GM18867 (cell line): ENCODE results near the gene GPR87.

ENCODE experiments used
- ATAC-seq: cut with Tn5 transposase; IDR thresholded peaks from one replicate; pipeline ENCODE4 v1.9.1; 2021; ENCODE audit warnings: mild to moderate bottlenecking, moderate library complexity; ENCODE audit not compliant: unreplicated experiment

The GPR87 gene

DNA sequence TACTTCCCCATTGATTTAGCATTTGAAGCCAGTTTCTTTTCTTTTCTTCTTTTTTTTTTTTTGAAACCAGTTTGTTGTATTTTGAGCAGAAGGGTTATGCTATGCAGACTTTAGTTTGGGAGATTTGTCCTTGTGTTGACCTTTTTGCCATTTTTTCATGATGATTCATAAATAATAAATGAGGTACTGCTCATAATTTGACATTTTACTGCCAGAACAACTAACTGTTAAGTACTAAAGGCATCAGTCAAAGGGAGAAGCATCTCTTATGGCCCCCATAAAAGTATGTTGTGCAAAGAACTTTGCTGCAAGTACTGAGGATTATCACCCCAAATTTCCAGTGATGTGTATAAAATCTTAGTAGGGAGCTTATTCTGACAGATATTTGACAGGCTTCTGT lies 1.7 kb upstream of the GPR87 start:
- ATAC-seq, result no peak

DNA sequence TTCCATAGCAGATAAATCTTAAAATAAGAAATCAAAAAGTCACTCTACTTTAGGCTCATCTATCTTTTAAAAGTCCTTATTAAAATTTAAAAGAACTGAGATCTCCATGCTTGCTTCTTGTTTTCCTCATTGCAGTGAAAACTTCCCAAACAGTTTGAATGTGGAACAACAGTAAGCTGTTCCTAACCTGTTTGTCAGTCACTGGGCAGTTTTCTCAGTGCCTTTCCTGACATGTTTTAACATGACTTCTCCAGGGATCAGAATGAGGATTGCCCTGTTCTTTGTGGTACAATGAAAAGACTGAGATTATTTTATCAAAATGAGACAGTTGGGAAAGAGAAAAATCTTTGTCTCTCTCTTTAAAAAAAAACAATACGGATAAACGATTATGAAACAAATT lies 774 bp downstream of the GPR87 start:
- ATAC-seq, result no peak

DNA sequence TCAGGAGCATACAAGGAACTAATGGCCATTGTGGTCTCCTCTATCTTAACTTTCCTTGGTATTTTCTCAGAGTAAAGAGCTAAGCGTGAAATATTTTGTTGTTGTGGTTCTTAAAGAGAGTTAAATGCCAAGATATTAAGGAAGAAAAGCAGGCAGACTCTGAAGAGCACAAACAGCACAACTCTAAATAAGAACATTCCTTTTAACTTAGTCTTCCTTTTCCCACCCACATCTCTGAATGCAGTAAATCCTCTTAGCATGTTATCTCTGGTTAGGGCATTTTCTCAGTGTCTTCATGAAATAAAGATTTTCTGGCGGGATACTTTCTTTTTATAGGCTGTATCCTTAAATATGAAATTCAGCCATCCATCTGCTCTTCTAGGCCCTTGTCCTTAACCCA lies 1.5 kb downstream of the GPR87 start:
- no peak for ATAC-seq

DNA sequence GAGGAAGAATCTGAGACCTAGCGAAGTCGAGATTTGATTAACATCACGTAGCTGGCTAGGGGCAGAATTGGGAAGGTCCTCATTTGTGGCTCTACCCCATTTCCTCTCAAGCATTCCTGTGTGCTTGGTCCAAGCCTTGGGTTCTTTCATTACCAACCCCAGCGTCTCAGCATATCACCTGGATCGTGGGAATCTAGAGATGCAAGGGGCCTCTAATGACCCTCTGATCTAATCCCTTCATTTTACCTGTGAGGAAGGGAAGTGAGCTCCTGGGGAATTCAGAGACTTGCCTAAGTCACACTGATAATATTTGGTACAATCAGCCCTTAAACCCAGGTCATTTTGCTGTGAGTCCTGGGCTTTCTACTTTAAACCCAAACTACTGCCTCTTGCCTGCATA lies 2.0 kb downstream of the GPR87 start:
- ATAC-seq, result no peak

DNA sequence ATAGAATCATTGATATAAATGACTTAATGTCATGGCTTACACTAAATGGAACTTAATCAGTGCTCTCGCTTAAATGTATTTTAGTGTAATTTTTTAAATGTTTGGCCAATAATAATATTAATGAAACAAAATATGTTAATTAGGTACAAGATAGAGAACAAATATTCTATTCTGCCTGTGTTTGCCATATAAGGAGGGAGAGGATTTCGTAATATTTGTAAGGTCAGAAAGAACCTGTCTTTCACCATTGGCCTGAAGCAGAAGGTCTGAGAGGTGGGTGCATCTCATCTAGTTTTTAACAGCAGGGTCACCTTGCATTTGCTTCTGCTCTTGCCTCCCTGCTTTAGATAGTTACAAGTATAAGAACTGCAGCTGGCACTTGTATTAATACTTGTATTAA lies 2.5 kb downstream of the GPR87 start:
- ATAC-seq, result no peak

DNA sequence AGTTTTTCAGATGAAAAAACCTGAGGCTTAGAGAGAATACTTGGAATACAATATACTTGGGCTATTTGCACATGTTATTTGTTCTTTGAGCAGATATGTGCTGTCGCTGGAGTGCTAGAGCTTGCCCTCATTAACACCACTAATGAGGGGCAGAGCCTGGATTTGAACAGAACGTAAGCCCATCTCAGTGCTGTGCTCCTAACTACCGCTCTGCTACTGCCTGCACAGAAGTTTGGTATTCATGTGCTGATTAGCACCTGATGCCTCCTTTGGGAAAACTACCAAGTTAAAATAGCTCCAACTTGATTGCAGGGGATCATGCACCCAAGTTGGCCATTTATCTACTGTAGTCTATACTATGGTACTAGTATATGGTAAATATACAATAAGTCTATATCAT lies 3.6 kb downstream of the GPR87 start:
- no peak for ATAC-seq

DNA sequence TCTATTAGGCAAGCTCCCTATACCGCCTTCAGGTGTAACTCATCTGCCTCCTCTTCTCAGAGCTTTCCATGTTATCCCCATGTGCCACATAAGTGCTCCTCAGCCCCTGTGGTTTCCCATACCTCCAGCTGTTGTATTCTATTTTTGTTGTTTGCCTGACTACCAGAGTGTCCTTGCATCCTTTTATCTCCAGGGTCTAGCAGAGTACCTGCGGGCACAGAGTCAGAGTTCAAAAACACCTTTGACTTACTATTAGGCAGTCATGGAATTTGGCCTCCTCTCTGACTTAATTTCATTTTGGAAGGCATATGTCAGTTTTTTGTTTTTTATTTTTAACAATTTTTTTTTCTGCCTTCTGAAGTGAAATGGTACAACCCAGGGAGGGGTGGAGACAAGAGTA lies 7.1 kb downstream of the GPR87 start:
- no peak for ATAC-seq

DNA sequence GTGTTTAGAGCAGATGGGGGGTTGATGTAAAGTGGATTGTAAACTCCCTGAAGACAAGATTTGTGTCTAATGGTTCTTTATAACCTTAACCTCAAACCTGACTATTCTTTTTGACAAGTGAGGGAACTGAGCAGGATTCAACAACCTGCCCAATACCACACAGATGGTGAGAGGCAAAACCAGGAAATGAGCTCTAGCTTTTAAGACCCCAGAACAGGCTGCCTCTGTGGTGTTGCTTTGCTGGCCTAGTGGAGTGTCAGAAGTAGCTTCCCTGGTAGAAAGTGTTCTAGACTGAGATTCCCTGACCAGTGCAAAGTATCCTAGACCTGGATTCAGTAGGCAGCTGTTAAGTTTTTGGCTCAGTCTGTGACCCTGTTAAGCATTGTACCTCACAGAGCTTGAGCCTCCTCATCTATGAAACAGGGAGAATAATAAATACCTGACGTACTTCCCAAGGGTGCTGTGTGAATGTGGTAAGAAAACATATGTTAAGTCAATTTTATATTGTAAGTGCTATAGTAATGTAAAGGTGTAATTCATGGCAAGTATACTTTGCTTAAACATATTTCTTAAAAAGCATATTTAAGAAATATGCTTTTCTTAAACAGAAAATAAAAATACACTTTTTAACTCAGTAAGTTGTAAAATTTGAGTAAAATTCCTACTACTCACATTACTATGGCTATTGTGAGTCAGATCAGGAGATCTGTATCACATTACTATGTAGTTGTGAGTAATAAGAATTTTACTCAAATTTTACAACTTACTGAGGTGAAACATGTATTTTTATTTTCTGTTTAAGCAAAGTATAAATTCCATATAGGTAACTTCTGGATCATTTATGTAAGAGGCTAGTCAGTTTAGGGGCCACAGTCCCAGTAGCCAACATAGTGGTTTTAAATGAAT lies 8.8 kb downstream of the GPR87 start:
- ATAC-seq, result no peak

DNA sequence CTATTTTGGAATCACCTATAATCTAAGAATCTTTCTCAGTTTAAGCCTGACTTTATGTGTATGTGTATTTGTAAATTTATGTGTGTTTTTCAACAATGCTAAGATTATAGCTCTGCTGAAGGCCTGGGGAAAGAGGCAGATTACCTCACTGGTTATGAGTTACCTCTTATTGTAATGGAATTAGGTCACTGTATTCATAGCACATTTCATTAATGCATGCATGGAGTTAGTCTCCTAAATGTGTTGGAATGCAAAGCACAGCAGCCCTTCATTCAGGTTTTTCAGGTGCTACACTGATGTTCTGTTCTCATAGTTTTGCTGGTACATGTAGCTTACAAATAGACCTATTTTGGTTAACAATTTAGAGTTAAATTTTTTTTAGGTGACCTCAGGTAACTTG lies 9.5 kb downstream of the GPR87 start:
- no peak for ATAC-seq

DNA sequence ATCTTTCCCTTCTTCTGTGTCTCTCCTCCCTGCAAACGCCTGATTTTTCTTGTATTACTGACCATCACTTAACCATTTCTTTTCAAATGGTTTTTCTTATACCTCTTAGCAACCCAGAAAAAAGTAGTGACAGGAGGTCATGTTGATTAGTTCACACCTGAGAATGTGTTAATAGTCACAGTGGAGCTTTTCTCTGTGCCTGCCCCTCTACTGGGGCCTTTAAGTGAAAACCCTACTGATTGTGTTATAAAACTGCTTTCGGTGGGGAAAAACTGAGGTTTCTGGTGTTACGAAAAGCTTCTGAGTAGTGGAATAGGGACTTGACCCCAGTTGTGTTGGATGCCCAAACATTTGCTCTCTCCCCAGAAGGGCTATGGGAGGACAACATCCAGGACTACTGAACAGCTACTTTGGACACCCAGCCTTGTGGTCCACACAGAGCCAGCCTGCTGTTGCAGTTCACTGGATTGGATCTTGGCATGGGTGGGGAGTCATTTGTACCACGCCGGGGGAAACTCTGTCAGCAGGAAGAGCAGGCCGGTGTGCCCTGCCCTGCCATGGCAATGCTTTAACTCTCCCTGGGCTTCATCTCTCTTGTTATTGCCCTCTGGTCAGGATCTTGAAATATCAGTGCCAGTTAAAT lies 10.3 kb downstream of the GPR87 start:
- ATAC-seq, result no peak

DNA sequence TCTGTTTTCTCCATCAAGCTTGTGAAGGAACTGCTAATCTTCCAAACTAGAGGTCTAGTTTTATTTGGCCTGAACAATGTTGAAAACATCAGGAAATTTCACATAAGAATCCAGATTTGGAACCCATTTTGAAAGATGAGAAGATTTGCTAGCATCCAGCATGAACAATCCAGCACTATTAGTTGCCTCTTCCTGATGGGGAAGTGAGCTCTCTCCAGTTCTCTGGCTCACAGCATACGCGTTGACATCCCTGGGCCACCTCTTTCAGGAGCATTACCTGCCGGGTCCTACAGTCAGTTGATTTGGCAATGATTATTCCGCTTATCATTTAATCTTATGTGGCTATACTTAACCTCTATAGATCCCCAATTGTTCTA lies 10.9 kb downstream of the GPR87 start:
- ATAC-seq, result no peak

DNA sequence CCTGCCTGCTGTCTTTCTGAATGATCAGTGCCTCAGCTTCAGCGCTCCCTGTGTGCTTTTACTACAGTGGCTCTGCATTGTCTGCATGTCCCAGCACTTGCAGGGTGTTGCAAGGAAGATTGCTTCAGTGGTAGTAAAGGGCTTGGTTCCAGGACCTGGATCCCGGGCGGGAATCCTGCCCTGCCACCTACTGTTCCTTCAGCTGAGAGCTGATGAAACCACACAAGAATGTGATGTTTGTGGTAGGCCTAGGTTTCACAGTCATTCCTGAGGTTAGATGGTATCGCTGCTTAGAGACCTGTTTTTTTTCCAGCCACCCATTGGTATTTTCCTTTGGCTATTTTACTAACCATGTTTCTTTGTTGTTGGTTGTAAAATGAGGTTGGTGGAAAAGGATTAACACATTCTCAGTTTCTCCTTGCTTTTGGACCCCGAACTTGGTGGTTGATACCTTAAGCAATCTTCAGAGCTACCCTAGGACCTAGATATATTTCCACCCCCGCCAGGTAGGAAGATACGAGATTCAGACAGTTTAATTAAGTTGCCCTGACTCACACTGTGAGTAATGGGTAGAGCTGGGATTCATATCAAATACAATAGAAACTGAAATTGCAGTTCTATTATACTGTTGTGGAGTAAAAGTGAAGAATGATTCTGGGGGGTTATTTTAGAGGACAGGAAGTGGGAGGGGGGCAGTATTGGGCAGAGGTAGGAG lies 11.4 kb downstream of the GPR87 start:
- no peak for ATAC-seq

DNA sequence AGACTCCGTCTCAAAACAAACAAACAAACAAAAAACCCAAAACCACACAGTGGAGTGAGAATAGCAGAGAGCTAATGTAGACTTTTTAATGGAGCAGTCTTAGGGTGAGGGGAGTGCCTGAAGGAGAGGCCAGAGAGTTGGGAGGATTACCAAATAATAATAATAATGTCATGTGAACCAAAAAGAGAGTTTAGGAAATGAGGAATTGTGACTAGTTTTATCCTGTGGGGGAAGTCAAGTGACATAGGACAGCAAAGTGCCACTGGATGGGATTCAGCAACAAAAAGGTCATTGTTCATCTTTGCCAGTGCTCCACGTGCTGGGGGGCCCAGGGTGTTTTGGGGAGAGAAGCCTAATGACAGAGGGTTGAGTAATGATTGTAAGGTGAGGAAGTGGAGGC lies 12.9 kb downstream of the GPR87 start:
- no peak for ATAC-seq

DNA sequence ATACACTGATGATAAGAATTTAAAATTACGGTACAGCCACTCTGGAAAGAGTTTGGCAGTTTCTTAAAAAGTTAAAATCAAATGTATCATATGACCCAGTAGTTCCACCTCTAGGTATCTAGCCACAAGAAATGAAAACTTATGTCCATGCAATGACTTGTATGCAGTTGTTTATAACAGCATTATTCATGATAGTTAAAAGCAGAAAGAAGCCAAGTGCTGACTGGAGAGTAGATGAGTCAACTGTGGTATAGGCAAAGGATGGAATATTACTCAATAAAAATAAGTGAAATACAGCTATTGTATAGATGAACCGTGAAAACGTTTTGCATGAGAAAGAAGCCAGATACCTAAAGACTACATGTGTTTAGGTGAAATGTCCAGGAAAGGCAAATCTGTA lies 14.8 kb downstream of the GPR87 start:
- no peak for ATAC-seq

DNA sequence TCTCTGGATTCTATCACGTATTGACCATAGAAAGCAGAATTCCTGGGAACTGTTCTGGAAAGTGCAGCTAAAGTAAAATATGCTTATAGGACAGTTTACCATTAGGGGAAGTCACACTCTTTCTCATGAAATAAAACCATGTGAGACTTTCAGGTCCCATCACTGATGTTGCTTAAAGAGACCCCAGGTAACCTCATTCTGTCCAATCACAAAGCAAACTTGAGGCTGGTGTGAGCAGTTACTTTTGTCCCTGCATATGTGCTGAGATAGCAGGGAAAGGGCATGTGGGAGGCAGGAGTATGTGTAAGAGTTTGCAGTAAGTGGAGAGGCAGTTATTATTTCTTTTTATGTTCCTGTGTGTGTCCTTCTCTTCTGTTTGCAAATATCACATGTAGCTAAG lies 16.1 kb downstream of the GPR87 start:
- no peak for ATAC-seq

DNA sequence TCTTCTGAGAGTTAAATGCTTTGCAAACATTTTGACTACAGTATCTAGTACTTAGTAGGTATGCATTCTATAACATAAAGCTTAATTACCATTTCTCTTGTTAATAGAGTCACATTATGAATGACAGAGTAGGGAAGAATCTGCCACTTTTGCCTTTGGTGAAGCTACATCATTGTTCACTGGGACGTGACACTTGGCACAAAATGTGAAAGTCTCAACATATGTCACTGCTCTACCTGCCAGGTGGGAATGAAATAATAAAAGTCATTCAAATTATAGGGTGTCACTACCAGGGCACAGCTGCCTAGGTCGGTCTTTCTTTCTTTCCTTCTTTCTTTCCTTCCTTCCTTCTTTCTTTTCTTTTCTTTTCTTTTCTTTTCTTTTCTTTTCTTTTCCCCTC lies 17.6 kb downstream of the GPR87 start:
- no peak for ATAC-seq

DNA sequence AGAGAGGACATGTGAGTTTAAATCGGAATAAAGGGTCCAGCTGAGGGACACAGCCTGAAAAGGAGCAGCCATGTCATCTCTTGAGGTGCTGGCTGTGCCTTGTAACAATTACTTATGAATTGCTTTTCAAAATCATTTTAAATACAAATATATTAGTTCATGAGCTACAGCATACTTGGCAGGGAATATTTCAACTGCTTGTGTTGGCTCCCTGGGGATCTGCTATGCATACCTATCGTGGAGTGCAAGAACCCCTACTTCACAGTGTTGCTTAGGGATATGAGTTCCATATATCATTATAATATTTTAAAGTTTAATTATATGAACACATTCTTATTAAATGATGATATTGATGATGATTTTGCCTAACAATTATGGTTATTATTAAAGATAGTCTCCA lies 19.2 kb downstream of the GPR87 start:
- ATAC-seq, result no peak

DNA sequence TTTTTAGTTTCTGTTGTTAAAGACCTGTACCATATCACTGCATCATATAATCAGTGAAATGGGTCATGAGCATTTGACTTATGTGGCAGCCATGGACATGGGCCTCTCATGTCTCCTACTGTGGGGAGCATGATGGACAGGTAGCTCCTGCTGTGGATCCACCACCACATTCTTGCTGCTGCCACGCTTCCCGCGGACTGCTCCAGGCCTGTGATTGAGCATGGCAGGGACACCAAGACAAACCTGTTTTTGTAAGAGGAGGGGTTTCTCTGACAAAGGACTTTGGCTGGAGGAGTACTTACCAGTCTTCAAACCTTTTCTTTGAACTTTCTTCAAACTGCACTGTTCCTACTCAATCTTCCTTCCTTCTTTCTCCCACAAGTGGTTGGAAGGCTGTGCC lies 20.4 kb downstream of the GPR87 start:
- no peak for ATAC-seq

DNA sequence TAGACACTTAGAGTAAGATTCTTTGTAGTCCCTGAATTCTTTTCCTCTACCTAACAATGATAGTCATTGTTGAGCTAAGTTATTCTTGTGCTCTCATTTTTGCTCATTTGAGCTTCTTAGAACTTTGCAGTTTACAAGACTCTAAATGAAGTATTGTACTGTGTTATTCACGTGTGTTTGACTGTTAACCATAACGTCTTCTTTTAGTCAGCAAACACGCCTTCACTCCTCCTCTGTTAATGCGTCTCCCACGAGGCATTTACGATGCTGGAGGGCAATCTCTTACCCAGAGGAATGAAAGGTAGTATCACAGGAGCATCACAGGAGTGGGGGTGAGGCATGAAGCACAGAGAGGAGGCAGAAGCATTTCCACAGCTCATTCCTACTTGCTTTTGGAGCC lies 23.5 kb downstream of the GPR87 start:
- ATAC-seq, result no peak

DNA sequence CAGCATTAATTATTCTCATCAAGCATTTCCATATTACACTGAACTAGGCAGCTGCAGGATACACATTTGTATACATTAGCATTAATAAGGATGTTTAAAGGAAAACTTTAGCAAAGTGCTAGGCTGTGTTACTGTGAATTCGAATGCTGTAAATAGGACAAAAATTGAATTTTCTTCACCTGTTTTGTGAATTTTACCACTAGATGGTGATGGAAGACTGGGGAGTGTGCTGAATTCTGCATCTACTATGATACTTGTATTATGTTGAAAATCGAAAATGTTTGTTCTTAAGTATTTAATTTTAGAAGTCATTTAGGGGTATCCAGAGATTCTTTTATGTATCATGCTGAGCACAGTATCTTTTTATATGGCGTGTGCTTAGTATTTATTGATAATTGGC lies 25.9 kb downstream of the GPR87 start:
- ATAC-seq, result no peak

DNA sequence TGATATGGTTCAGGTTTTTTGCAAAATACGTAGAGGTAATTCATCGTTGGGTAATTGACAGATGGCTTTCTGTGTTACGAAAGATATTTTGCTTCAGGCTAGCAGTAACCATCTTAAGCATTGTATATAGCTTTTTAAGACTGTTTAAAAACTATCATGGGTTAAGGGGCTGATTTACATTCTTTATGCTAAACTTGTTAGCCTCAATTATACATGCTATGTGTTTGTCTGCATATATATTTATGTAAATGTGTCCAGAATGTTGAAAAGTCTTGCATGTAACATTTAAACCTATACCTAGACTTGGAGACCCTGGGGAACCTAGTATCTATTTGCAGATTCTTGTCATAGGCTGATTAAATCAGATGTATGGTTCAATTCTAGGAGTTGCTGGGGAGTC lies 27.2 kb downstream of the GPR87 start:
- ATAC-seq, result no peak

DNA sequence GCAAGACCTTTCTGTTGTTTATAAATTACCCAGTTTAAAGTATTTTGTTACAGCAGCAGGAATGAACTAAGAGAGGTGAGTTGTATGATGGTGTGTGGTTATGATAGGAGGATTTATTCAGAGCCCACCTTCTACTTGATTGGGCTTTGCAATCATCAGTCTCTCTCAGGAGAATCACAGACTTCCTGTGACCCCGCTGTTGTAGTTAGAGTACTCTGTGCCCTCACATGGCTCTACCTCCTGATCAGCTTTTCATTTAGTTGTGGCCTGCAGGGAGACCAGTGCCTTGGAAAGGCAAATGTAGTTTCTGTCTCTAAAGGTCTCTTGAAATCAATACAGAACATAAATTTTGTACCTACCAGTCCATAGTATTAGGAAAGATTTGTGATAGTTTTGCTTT lies 30.7 kb downstream of the GPR87 start:
- ATAC-seq, result no peak
